Activated CD8-positive, alpha-beta memory T cell treated with anti-CD3 and anti-CD28 coated beads, Interleukin-2, amount 10 ng/mL, durations not matched to agents 7 days and 5 days (primary cell): ENCODE data around the gene BRINP1. TPM values are rescaled to one million over a fixed set of nuclear protein-coding genes. Genes with fewer than 3 reads are reported as not detected.
"Not testable (repeated sequence)": the region's sequence is repeated elsewhere in the genome, so short reads cannot be mapped to it uniquely, and the experiment has no call there.

ENCODE experiments used
- ATAC-seq: fragments of 150-1000 bp; cut with Tn5 transposase; one replicate; pipeline ENCODE4 v1.10.0; 2021; ENCODE audit warnings: moderate library complexity
- CTCF ChIA-PET: fragments of 350-600 bp; sonication (Branson Sonifier 250); formaldehyde crosslinking; loops from one replicate; lab custom pipeline; 2021; ENCODE audit warnings: antibody characterized with exemption; lab: Charles Lee
- DNase-seq: peaks from one replicate; pipeline ENCODE4 v3.0.0-alpha.2; 2020
- H3K27ac Mint-ChIP-seq: one replicate; pipeline ENCODE4 v1.8.0; 2021; ENCODE audit warnings: mild to moderate bottlenecking, mixed read lengths
- H3K27me3 Mint-ChIP-seq: one replicate; pipeline ENCODE4 v1.8.0; 2021; ENCODE audit warnings: mixed read lengths
- H3K36me3 Mint-ChIP-seq: one replicate; pipeline ENCODE4 v1.8.0; 2021; ENCODE audit warnings: mild to moderate bottlenecking, mixed read lengths
- H3K4me1 Mint-ChIP-seq: one replicate; pipeline ENCODE4 v1.8.0; 2021; ENCODE audit warnings: mixed read lengths
- H3K4me3 Mint-ChIP-seq: one replicate; pipeline ENCODE4 v1.8.0; 2021; ENCODE audit warnings: mild to moderate bottlenecking, moderate library complexity, mixed read lengths
- H3K9me3 Mint-ChIP-seq: one replicate; pipeline ENCODE4 v1.8.0; 2022; ENCODE audit warnings: low read depth, mixed read lengths
- total RNA-seq, 2 experiments: library from RNA; stranded (reverse); gene quantifications; one replicate each; pipeline ENCODE4 v1.2.3, GENCODE V29; 2021

BRINP1 gene
- total RNA-seq, 2 experiments from 2014 or later, result not detected

DNA sequence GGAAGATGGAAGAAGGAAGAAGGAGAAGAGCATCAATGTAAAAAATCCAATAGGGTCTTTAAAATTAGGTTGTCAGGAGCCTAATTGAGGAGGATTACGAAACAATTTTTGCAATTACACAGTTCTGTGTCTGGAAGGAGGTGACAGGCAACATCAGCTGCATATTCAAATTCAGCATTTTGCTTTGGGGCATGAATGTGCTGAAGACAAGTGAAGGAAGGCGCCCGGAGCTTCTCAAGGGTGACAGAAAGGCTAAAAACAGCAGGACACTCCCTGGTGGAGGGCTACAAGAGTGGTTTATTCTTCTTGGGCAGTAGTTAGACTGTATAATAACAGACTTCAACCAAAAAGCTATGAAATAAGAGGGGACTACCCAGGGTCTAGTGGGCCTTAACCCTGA lies 188.3 kb downstream of the BRINP1 start:
- Mint-ChIP-seq H3K4me1 (no peaks in the 10 kb centered on the region), H3K27ac (no peak overlapping the region), H3K9me3 (peaks cover 1% of the 10 kb centered on the region), H3K4me3 (no peak overlapping the region), H3K27me3 (no peaks in the 10 kb centered on the region), H3K36me3 (no peaks in the 10 kb centered on the region)
- ATAC-seq (no peak), DNase-seq (no peak)
- CTCF ChIA-PET, result no interaction called here

DNA sequence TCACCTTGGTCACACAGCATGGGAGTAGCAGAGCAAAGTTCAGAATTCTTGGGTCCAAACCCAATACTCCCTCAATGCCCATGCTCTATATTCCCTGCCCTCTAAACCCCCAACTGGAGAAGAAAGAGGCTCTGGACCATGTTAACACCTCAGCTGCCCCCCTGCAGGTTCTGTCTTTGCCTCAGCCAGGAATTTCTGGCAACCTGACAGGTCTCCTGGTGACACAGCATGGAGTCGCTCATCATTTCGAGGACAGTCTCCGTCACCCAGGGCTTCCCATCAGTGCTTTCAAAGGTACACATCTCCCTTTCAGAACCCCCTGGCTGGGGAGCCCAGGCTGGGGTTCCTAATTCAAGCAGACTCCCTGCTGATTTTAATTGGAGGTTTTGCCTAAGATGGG lies 189.5 kb downstream of the BRINP1 start:
- no peak for ATAC-seq
- H3K36me3 Mint-ChIP-seq, result no peaks in the 10 kb centered on the region
- peaks cover 1% of the 10 kb centered on the region for H3K9me3 Mint-ChIP-seq
- no peaks in the 10 kb centered on the region for H3K4me1 Mint-ChIP-seq
- H3K27me3 Mint-ChIP-seq, result no peaks in the 10 kb centered on the region
- no peak for DNase-seq
- H3K4me3 Mint-ChIP-seq, result no peak overlapping the region
- CTCF ChIA-PET, result no interaction called here
- H3K27ac Mint-ChIP-seq, result no peak overlapping the region

DNA sequence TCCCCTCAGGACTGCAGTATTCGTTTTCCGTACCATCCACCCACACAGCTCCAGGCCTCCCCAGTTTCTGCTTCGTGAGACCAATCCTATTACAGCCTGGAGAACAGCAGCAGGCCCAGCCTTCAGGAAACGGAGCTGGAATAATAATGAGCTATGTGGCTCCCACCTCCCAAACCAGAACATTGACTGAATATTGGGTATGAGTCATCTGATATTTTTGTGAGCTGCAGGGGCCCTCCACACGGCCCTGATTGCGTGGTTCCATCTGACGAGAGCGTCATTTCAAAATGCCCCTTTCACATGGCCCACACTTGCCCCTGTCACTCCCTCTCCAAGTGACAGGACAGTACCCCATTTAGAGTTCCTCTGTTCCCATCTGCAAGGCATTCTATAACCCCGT lies 192.0 kb downstream of the BRINP1 start:
- DNase-seq (no peak), ATAC-seq (no peak)
- CTCF ChIA-PET, result no interaction called here
- no peaks in the 10 kb centered on the region for H3K27me3 Mint-ChIP-seq
- H3K4me1 Mint-ChIP-seq, result no peaks in the 10 kb centered on the region
- no peak overlapping the region for H3K27ac Mint-ChIP-seq
- no peak overlapping the region for H3K4me3 Mint-ChIP-seq
- H3K36me3 Mint-ChIP-seq, result no peaks in the 10 kb centered on the region
- H3K9me3 Mint-ChIP-seq, result peaks cover 1% of the 10 kb centered on the region

DNA sequence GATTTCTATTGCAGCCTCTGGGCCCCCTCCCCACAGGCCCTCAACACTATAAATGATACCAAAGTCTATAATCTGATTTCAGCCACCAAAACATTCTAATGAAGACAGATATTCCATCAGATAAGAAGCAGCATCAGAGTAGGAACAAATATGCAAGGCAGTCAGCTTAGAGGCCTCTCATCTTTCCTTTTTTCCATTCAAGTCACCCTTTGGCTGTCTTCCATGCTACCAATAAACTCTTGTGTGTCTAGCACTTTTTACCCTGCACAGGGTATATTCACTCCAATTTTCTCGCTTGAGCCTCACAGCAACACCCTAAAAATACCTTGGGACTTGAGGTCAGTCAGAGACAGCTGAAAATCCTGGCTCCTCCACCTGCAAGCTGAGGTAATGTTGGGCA lies 193.7 kb downstream of the BRINP1 start:
- H3K9me3 Mint-ChIP-seq, result peaks cover 1% of the 10 kb centered on the region
- H3K27me3 Mint-ChIP-seq, result no peaks in the 10 kb centered on the region
- no peaks in the 10 kb centered on the region for H3K36me3 Mint-ChIP-seq
- CTCF ChIA-PET, result no interaction called here
- ATAC-seq, result no peak
- DNase-seq, result no peak
- H3K27ac Mint-ChIP-seq, result no peak overlapping the region
- H3K4me1 Mint-ChIP-seq, result no peaks in the 10 kb centered on the region
- H3K4me3 Mint-ChIP-seq, result no peak overlapping the region

DNA sequence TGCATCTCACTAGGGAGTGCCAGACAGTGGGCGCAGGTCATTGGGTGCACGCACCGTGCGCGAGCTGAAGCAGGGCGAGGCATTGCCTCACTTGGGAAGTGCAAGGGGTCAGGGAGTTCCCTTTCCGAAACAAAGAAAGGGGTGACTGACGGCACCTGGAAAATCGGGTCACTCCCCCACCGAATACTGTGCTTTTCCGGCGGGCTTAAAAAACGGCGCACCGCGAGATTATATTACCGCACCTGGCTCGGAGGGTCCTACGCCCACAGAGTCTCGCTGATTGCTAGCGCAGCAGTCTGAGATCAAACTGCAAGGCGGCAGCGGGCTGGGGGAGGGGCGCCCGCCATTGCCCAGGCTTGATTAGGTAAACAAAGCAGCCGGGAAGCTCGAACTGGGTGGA lies 200.0 kb downstream of the BRINP1 start:
- ATAC-seq, H3K9me3 Mint-ChIP-seq, H3K4me1 Mint-ChIP-seq, CTCF ChIA-PET, H3K27me3 Mint-ChIP-seq, DNase-seq, H3K27ac Mint-ChIP-seq, H3K36me3 Mint-ChIP-seq, H3K4me3 Mint-ChIP-seq: not testable (repeated sequence)

DNA sequence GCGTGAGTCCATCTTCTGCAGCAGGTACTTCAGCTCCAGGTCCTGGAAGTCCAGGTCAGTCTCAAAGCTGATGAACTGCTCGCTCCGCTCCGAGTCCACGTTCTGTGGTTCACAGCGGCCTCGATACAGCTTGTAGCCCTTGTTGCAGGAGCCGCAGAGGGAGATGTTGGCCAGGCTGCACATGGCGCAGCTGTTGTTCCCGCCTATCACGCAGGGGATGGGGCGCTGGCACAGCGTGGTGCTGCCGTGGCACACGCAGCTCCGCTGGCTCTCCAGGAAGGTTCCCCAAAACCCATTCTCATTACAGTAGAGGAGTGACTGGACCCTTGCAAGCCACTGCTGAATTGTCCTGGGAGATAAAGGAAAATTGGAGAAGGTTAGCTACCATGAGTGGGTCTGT lies 201.4 kb downstream of the BRINP1 start:
- CTCF ChIA-PET, result no interaction called here
- ATAC-seq (no peak), DNase-seq (no peak)
- Mint-ChIP-seq H3K4me3 (no peak overlapping the region), H3K4me1 (no peaks in the 10 kb centered on the region), H3K36me3 (no peaks in the 10 kb centered on the region), H3K27ac (no peak overlapping the region), H3K27me3 (no peaks in the 10 kb centered on the region), H3K9me3 (no peaks in the 10 kb centered on the region)

DNA sequence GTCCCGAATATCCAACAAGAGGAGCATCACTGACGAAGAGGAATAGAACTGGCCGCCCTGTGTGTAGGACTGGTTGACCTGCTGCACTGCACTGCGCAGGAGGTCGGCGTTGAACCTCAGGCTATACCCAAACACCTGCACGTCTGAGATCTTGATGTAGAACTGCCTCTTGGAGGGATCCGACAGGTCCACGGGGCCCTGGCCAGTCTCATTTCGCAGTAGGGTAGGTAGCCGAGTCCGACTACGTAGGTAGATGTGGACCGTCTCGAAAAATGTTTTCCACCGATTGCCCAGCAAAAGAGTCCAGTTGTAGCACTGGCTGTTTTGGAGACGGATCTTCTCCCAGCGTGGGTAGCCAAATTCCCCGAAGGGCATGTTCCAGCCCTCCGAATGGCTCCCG lies 202.0 kb downstream of the BRINP1 start:
- DNase-seq, result no peak
- CTCF ChIA-PET, result no interaction called here

DNA sequence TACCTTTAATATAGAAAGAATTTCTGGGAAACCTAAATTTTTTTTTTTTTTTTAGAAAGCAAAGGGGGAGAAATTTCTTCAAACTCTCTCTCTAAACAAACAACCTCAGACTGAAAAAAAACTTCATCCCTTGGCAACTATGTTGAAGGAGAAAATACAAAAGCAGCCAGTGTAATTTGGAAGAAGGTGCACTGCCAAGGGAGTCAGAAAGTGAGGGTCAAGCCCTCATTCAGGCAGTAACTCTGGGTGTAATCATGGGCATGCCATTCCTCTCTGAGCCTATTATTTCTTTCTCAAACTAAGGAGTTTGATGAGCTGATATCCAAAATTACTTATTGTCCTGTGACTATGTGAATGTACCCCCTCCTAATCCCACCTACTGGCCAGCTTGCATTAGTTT lies 203.1 kb downstream of the BRINP1 start:
- CTCF ChIA-PET, result no interaction called here
- Mint-ChIP-seq H3K27ac (no peak overlapping the region), H3K4me3 (no peak overlapping the region), H3K9me3 (no peaks in the 10 kb centered on the region), H3K36me3 (no peaks in the 10 kb centered on the region), H3K4me1 (no peaks in the 10 kb centered on the region), H3K27me3 (no peaks in the 10 kb centered on the region)
- ATAC-seq (no peak), DNase-seq (no peak)

More for the DNA sequence above, 202.0 kb downstream of the BRINP1 start:
- H3K4me1 Mint-ChIP-seq, result no peaks in the 10 kb centered on the region
- no peak for ATAC-seq
- no peaks in the 10 kb centered on the region for H3K36me3 Mint-ChIP-seq
- no peak overlapping the region for H3K27ac Mint-ChIP-seq
- H3K27me3 Mint-ChIP-seq, result no peaks in the 10 kb centered on the region
- H3K4me3 Mint-ChIP-seq, result no peak overlapping the region
- H3K9me3 Mint-ChIP-seq, result no peaks in the 10 kb centered on the region

DNA sequence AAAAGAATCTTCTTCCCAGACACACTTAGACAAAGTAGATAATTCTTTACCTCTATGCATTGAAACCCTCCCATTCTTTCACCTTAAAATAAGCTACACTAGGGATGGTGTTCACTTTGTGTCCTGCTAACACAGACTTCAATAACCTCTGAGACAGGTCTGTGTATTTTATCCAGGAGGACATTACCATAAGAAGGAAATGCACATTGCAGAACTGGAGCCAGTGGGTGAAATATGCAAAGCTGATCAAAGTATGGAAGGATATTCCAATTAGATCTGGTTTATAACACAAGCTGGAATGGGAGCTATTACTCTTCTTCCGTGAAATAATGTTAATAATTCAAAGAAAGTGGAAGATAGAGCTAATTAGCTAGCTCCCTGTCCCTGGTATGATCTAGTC lies 204.1 kb downstream of the BRINP1 start:
- H3K27ac Mint-ChIP-seq, result no peak overlapping the region
- no peaks in the 10 kb centered on the region for H3K27me3 Mint-ChIP-seq
- no peaks in the 10 kb centered on the region for H3K36me3 Mint-ChIP-seq
- ATAC-seq (no peak), DNase-seq (no peak)
- H3K4me3 Mint-ChIP-seq, result no peak overlapping the region
- CTCF ChIA-PET, result no interaction called here
- H3K9me3 Mint-ChIP-seq, result no peaks in the 10 kb centered on the region
- no peaks in the 10 kb centered on the region for H3K4me1 Mint-ChIP-seq

DNA sequence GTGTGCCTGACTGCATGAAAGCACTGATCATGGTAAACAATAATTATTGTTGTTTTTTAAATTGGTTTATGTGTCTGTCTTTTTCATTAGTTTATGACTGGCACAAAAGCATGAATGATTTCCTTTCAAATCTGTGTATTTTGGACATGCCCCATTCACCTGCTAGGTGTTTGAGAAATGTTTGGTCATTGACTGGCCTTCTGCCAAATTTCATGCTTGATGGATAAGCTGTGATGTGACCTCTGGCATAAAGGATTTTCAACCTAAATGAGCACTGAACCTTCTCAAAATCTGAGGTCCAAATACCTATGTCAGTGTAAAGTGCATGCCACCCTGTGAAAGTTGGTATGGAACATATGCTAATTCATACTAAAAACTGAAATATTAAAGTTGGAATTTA lies 204.5 kb downstream of the BRINP1 start:
- no peak overlapping the region for H3K27ac Mint-ChIP-seq
- DNase-seq (no peak), ATAC-seq (no peak)
- no peaks in the 10 kb centered on the region for H3K27me3 Mint-ChIP-seq
- H3K4me3 Mint-ChIP-seq, result no peak overlapping the region
- H3K4me1 Mint-ChIP-seq, result no peaks in the 10 kb centered on the region
- CTCF ChIA-PET, result no interaction called here
- no peaks in the 10 kb centered on the region for H3K36me3 Mint-ChIP-seq
- H3K9me3 Mint-ChIP-seq, result no peaks in the 10 kb centered on the region

DNA sequence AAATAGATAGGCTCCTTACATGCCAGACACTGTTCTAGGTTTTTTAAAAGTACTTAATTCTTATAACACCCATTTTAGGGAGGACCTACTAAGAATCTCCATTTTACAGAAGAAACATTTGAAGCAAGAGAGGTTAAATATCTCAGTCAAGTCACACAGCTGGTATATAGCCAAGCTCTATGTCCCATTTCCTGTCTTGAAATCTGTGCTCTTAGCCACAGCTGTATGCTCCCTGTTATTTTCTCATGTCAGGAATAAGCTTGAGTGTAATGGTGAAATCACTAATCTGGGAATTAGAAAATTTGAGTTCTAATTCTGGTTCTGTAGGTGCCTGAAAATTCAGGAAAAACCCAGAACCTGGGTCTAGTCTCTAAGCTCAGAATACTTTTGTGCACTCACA lies 208.7 kb downstream of the BRINP1 start:
- no peak for DNase-seq
- H3K27ac Mint-ChIP-seq, result no peak overlapping the region
- CTCF ChIA-PET, result no interaction called here
- H3K27me3 Mint-ChIP-seq, result no peaks in the 10 kb centered on the region
- no peak for ATAC-seq
- no peaks in the 10 kb centered on the region for H3K9me3 Mint-ChIP-seq
- H3K4me3 Mint-ChIP-seq, result no peak overlapping the region
- H3K4me1 Mint-ChIP-seq, result no peaks in the 10 kb centered on the region
- H3K36me3 Mint-ChIP-seq, result no peaks in the 10 kb centered on the region

DNA sequence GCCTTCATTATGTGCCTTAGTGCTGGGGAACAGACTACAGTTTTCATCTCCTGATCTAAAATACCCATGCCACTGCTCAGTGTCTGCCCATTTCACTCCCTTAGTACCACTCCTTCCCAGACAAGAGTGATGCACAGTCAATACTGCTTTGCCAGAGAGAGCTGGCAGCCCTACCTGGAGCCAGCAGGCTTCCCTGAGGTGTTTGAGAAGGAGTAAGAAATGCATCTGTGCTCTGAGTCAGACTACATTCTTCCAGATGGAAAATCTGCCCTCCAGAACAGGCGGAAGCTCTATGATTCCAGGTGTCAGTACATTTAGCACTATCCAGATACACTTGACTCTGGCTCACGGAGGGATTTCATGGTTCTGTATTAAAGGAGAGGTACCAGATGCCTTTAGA lies 209.8 kb downstream of the BRINP1 start:
- Mint-ChIP-seq H3K4me1 (no peaks in the 10 kb centered on the region), H3K27ac (no peak overlapping the region), H3K9me3 (no peaks in the 10 kb centered on the region), H3K36me3 (no peaks in the 10 kb centered on the region), H3K4me3 (no peak overlapping the region), H3K27me3 (no peaks in the 10 kb centered on the region)
- CTCF ChIA-PET, result no interaction called here
- no peak for DNase-seq
- no peak for ATAC-seq

DNA sequence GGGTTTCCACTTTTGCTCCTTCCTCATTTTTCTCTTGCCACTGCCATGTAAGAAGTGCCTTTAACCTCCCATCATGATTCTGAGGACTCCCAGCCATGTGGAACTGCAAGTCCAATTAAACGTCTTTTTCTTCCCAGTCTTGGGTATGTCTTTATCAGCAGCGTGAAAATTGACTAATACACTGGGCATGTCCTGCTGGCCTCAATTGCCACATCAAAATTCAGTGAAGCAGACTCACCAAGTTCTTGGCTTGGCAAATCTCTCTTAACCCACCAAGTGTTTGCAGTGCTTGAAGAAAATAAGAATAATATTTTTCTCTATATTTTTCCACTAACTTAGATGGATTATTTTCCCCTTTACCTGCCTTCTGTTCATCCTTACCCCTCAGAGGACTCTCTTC lies 212.0 kb downstream of the BRINP1 start:
- no peaks in the 10 kb centered on the region for H3K9me3 Mint-ChIP-seq
- no peak overlapping the region for H3K4me3 Mint-ChIP-seq
- no peaks in the 10 kb centered on the region for H3K36me3 Mint-ChIP-seq
- ATAC-seq (no peak), DNase-seq (no peak)
- H3K27ac Mint-ChIP-seq, result no peak overlapping the region
- CTCF ChIA-PET, result no interaction called here
- no peaks in the 10 kb centered on the region for H3K4me1 Mint-ChIP-seq
- H3K27me3 Mint-ChIP-seq, result no peaks in the 10 kb centered on the region

DNA sequence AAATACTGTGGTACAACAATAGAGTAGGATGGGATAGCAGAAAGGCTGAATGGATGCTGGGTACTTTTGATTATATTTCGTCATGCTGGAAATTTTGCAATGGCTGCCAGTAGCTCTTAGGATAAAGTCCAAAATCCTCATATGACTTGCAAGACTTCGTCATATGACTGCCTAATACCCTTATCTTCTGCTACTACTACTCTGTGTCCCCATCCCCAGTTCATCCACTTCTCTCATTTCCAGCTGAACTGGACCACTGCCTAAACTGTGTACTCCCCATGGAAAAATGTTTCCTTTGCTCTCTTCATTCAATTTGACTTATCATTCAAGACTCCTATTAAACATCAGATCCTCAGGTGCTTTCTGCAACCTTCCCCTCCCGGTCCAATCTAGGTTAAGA lies 212.9 kb downstream of the BRINP1 start:
- CTCF ChIA-PET, result no interaction called here
- Mint-ChIP-seq H3K4me1 (no peaks in the 10 kb centered on the region), H3K4me3 (no peak overlapping the region), H3K9me3 (no peaks in the 10 kb centered on the region), H3K36me3 (no peaks in the 10 kb centered on the region), H3K27ac (no peak overlapping the region), H3K27me3 (no peaks in the 10 kb centered on the region)
- DNase-seq (no peak), ATAC-seq (no peak)

DNA sequence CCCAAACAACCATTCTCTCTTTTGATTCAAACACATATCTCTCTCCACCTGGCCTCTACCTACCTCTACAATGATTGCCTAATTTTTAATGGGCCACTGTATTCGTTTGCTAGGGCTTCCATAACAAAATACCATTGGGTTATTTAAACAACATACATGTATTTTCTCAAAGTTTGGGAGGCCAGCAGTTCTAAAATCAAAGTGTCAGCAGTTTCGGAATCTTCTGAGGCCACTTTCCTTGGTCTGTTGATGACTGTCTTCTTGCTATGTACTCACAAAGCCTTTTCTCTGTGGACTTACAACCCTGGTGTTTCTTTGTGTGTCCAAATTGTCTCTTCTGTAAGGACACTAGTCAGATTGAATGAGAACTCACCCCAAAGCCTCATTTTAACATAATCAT lies 214.7 kb downstream of the BRINP1 start:
- H3K9me3 Mint-ChIP-seq, result no peaks in the 10 kb centered on the region
- H3K4me3 Mint-ChIP-seq, result no peak overlapping the region
- no peaks in the 10 kb centered on the region for H3K36me3 Mint-ChIP-seq
- no peaks in the 10 kb centered on the region for H3K4me1 Mint-ChIP-seq
- CTCF ChIA-PET, result no interaction called here
- H3K27me3 Mint-ChIP-seq, result no peaks in the 10 kb centered on the region
- ATAC-seq, result no peak
- no peak for DNase-seq
- no peak overlapping the region for H3K27ac Mint-ChIP-seq
